Endothelial cell (in vitro differentiated cells): ENCODE data around the gene KRT37. TPM values are rescaled to one million over a fixed set of nuclear protein-coding genes. Genes with fewer than 3 reads are reported as not detected.

ENCODE experiments used
- DNase-seq: peaks from one replicate; pipeline ENCODE4 v3.0.0; 2021; ENCODE audit warnings: low spot score
- H3K27ac Mint-ChIP-seq: one replicate; pipeline ENCODE4 v1.8.0; 2021; ENCODE audit warnings: mixed read lengths, inconsistent platforms; ENCODE audit not compliant: unreplicated experiment
- H3K27me3 Mint-ChIP-seq: one replicate; pipeline ENCODE4 v1.8.0; 2021; ENCODE audit warnings: mild to moderate bottlenecking, moderate library complexity, mixed read lengths, inconsistent platforms; ENCODE audit not compliant: unreplicated experiment
- H3K36me3 Mint-ChIP-seq: one replicate; pipeline ENCODE4 v1.8.0; 2021; ENCODE audit warnings: mild to moderate bottlenecking, low read depth, mixed read lengths, inconsistent platforms; ENCODE audit not compliant: unreplicated experiment
- H3K4me1 Mint-ChIP-seq: one replicate; pipeline ENCODE4 v1.8.0; 2021; ENCODE audit warnings: mild to moderate bottlenecking, mixed read lengths, inconsistent platforms; ENCODE audit not compliant: unreplicated experiment
- H3K4me3 Mint-ChIP-seq: one replicate; pipeline ENCODE4 v1.8.0; 2021; ENCODE audit warnings: mild to moderate bottlenecking, mixed read lengths, inconsistent platforms; ENCODE audit not compliant: unreplicated experiment
- H3K9me3 Mint-ChIP-seq: one replicate; pipeline ENCODE4 v1.8.0; 2021; ENCODE audit warnings: mixed read lengths, inconsistent platforms; ENCODE audit not compliant: unreplicated experiment
- CTCF ChIP-seq: fragments of 200-600 bp; sonication (generic); IDR thresholded peaks from one replicate; pipeline ENCODE4 v1.5.0; 2021; ENCODE audit warnings: antibody characterized with exemption; ENCODE audit not compliant: unreplicated experiment
- total RNA-seq: library from RNA; stranded (reverse); fragmentation: NEBNext Ultra II Directional; extraction: Animal tissue kit (Norgen Biotek cat#: 25700); gene quantifications from one replicate; pipeline ENCODE4 v1.2.1, GENCODE V29; 2021; ENCODE audit not compliant: unreplicated experiment

The KRT37 gene
- total RNA-seq, 1 donor from 2014 or later = not detected

- H3K36me3 Mint-ChIP-seq = no peaks in the 10 kb centered on the region
- no peak within 1 kb of the TSS for H3K27ac Mint-ChIP-seq
- H3K4me3 Mint-ChIP-seq = no peak within 1 kb of the TSS
These were observed 16.2 kb upstream of the KRT37 start, which contains the start of gene KRT38 for GRCh38 chr17:41440531-41441033. Gene KRT38 (minus strand): TSS chr17:41440983. CDS start chr17:41440921, 62 bp downstream.

DNA sequence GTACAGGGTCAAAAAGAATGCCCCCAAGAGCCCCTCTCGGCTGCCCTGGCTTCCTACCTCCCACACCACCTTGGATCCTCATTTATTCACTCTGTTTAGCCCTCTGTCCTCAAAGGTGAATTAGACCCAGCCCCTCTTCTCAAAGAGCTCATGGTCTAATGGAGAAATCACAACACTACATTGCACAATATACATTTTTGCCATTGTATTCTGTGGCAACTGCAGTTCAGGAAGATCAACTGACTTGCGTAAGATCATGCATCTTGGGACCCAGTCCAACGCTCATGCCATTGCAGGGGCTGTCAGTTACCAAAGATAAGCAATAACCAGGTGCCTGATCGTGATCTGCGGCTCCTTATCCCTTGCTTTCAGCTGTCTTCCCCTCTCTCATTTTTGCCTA is 15.0 kb upstream of the KRT37 start:
- DNase-seq = no peak
- Mint-ChIP-seq H3K36me3 (no peaks in the 10 kb centered on the region), H3K4me1 (no peaks in the 10 kb centered on the region), H3K27me3 (peaks cover 1% of the 10 kb centered on the region), H3K9me3 (no peaks in the 10 kb centered on the region), H3K4me3 (no peak overlapping the region), H3K27ac (no peak overlapping the region)
- TF ChIP-seq CTCF = no peak

More at GRCh38 chr17:41440531-41441033, 16.2 kb upstream of the KRT37 start, which contains the start of gene KRT38:
- Mint-ChIP-seq H3K27me3 (peaks cover 1% of the 10 kb centered on the region), H3K4me1 (no peaks in the 10 kb centered on the region), H3K9me3 (no peaks in the 10 kb centered on the region)
- TF ChIP-seq CTCF = no peak
- no peak for DNase-seq

- H3K27ac Mint-ChIP-seq = no peak overlapping the region
- no peak for TF ChIP-seq CTCF
- no peak overlapping the region for H3K4me3 Mint-ChIP-seq
- no peaks in the 10 kb centered on the region for H3K9me3 Mint-ChIP-seq
- H3K27me3 Mint-ChIP-seq = peaks cover 1% of the 10 kb centered on the region
- no peaks in the 10 kb centered on the region for H3K36me3 Mint-ChIP-seq
- no peak for DNase-seq
- no peaks in the 10 kb centered on the region for H3K4me1 Mint-ChIP-seq
These were observed 13.4 kb upstream of the KRT37 start for GRCh38 chr17:41437769-41438168.

DNA sequence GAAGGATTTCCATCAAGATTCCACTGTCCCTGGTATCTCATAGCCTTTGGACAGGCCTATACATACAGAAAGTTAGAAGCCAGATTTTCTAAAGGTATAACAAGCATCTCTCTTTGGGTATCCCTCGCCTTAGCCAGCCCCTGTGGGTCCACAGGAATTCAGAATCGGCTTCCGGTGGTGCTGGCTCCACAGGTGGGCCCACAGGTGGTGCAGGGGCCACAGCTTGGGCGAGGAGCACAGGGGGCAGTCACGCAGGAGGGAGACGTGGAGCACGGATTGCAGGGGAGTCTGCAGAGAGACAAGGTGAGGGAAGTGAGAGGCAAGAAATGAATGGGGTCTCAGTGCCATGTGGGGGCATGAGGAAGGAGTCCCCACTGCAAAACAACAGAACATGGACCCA is 12.9 kb upstream of the KRT37 start:
- Mint-ChIP-seq H3K4me3 (no peak overlapping the region), H3K9me3 (no peaks in the 10 kb centered on the region), H3K4me1 (no peaks in the 10 kb centered on the region)

More for the DNA sequence above, 12.9 kb upstream of the KRT37 start:
- Mint-ChIP-seq H3K27ac (no peak overlapping the region), H3K36me3 (no peaks in the 10 kb centered on the region), H3K27me3 (peaks cover 1% of the 10 kb centered on the region)
- no peak for TF ChIP-seq CTCF
- DNase-seq = no peak
